Measurements from ENCODE around the gene MBNL1.

Gene MBNL1

DNA sequence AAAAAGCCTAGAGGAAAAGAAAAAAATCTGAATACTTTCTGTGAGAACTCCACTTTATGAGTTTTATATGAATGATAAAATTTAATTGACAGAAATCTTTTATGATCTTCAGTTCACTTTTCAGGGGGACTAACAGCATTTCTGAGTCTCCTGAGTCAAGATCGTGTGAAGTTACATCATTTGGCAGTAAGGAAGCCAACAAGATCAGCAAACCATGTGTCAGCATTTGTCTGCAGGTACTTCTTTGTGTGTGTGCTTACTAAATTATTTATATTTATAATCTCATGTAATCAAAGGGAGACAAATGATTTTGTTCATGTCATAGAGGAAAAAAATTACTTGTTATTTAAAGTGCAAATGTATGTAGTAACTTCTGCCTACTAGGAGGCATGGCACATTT is 217.6 kb downstream of the MBNL1 start:
- no peak for DNase-seq (ENCODE audit: low read depth)

DNA sequence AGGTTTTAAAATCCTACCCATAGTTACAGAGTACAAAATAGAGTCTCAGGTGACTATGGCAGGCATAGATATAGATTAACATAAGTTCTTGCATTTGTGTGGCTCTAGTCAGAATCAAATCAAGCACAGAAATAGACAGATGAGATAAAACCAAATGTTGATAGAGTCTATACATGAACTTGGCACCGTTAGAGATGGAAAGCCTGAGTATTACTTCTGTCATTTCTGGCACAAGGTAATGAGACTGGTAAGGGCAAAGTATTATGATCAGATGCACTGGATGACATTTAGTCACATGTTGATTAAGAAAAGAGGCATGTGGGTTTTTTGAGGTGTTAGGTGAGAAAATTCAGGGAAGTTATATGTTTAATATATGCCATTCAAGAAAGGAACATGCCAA is 219.7 kb downstream of the MBNL1 start:
- no peak for DNase-seq (ENCODE audit: low read depth)

DNA sequence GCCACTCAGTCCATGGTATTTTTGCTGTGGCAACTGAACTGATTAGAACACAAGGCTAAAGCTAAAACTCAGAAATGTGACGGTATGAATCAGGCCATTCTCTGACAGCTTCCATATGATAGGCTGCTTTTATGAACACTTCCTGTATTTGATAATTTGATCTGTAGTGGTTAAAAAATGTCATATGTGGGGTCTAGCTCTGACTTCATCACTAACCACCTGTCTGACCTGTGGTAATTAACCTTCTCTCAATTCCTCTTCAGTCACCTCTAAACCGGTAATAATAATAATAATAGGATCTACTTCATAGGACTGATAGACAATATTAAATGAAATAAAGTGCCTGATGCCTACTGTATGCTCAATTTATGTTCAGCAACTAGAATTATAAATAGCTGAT is 223.2 kb downstream of the MBNL1 start:
- no peak for DNase-seq (ENCODE audit: low read depth)

DNA sequence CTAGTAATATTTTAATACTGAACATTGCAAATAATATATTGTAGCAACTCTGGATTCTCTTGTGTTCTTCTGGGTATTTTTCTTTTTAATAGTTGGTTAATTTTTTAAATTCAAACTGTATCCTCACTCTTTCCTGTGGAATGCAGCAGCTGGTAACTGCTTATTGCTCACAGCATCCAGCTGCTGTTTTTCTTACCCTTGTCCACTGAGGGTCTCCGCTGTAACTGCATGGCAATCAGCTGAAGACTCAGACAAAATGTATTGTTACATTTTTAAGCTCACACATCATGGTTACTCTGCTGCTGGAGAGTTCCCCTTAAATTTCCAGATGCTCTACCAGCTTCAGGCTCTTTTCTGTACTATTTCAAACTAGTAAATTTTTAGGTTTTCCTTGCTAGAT is 227.6 kb downstream of the MBNL1 start:
- DNase-seq (ENCODE audit: low read depth): no peak

- DNase-seq (ENCODE audit: low read depth): no peak
Measured at GRCh38 chr3:152496716-152497115, 228.0 kb downstream of the MBNL1 start.

DNA sequence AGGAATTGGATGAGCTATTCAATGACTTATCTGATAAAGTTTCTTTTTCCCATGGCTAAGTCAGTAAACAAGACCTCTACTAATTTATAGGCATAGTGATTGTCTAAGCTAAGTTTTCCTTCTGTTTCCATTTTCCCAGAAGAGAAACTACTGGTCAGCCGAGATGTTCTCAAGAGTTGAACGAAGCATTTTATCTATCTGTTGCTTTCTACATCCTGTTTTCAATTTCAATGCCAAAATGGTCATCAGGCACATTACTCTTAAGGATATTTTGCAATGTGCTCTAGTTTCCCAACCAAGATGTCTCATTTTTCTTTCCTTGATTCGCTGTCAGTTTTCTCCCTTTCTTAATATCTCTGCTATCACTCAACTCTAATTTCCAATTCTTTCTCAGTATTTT is 228.7 kb downstream of the MBNL1 start:
- peak; percentile 4 for DNase-seq (ENCODE audit: low read depth)

GRCh38 chr3:152497890-152498289 is 229.2 kb downstream of the MBNL1 start:
- DNase-seq (ENCODE audit: low read depth): no peak

- no peak for DNase-seq (ENCODE audit: low read depth)
Measured at GRCh38 chr3:152499791-152500385, 231.2 kb downstream of the MBNL1 start.

- DNase-seq (ENCODE audit: low read depth): no peak
Measured at GRCh38 chr3:152505926-152506325, 237.2 kb downstream of the MBNL1 start.

- peak; percentile 33 for DNase-seq (ENCODE audit: low read depth)
Measured at GRCh38 chr3:152508705-152509104, 240.0 kb downstream of the MBNL1 start.

DNA sequence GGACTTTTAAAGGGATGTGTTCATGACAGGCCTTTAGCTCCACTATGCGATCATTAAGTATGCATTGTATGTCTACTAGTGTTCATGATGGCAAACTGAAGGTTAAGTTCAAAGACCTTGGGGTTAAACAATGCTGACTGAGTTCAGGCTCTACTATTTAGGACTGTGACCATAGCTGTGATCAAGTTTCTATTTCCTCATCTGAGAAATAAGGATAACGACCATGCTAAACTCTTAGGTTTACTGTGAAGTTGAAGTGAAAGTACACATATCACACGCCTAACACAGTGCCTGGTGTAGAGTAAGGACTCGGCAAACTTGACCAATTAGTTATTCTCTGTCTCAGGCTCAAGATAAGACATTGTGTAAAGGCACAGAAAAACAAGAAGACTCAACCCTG is 243.2 kb downstream of the MBNL1 start:
- no peak for DNase-seq (ENCODE audit: low read depth)

- no peak for DNase-seq (ENCODE audit: low read depth)
Measured at GRCh38 chr3:152513301-152513960, 244.7 kb downstream of the MBNL1 start.
